Spleen (tissue), 11 donors: ENCODE measurements around the gene AFDN. TPM values are rescaled to one million over a fixed set of nuclear protein-coding genes. Genes with fewer than 3 reads are reported as not detected.

Experiments used
- DNase-seq: peaks from one replicate; pipeline ENCODE4 v3.0.0-alpha.2; 2020
- H3K27ac ChIP-seq, 8 donors: fragments of 200-600 bp; sonication (generic) in 7 of 8; 1 replicate in 4 of 8; 2 replicates in 4 of 8; pipeline versions ENCODE4 v1.5.0 to v1.8.0; 2016 to 2021; ENCODE audit warnings: inconsistent platforms in 4 of 8, mild to moderate bottlenecking in 4 of 8, moderate library complexity in 1 of 8
- H3K27me3 ChIP-seq, 7 donors: fragments of 200-600 bp; sonication (generic) in 6 of 7; replicated peaks in 1 of 7; 1 replicate in 4 of 7; 2 replicates in 3 of 7; pipeline versions ENCODE4 v1.5.0 to v1.8.0; 2016 to 2021; ENCODE audit warnings: inconsistent platforms in 3 of 7, mild to moderate bottlenecking in 1 of 7
- H3K36me3 ChIP-seq, 6 donors: fragments of 200-600 bp; sonication (generic) in 5 of 6; 1 replicate in 4 of 6; 2 replicates in 2 of 6; pipeline versions ENCODE4 v1.5.0 to v1.8.0; 2016 to 2021; ENCODE audit warnings: inconsistent platforms in 2 of 6
- H3K4me1 ChIP-seq, 6 donors: fragments of 200-600 bp; sonication (generic) in 5 of 6; 1 replicate in 3 of 6; 2 replicates in 3 of 6; pipeline versions ENCODE4 v1.5.0 to v1.8.0; 2016 to 2021; ENCODE audit warnings: inconsistent platforms in 3 of 6
- H3K4me3 ChIP-seq, 8 donors: fragments of 200-600 bp; sonication (generic) in 7 of 8; 1 replicate in 4 of 8; 2 replicates in 4 of 8; pipeline versions ENCODE4 v1.5.0 to v1.8.0; 2016 to 2021; ENCODE audit warnings: inconsistent platforms in 4 of 8, mild to moderate bottlenecking in 4 of 8, moderate library complexity in 2 of 8
- H3K9me3 ChIP-seq, 8 donors: fragments of 200-600 bp; sonication (generic) in 7 of 8; 1 replicate in 4 of 8; 2 replicates in 4 of 8; pipeline versions ENCODE4 v1.5.0 to v1.8.0; 2016 to 2021; ENCODE audit warnings: inconsistent platforms in 4 of 8
- CTCF ChIP-seq, 11 experiments: fragments of 200-600 bp in 7 of 11; fragments of 450-650 bp in 4 of 11; sonication (generic) in 4 of 11; IDR thresholded peaks in 8 of 11; conservative IDR thresholded peaks in 3 of 11; 1 replicate in 7 of 11; 2 replicates in 4 of 11; pipeline versions ENCODE4 v1.4.0 to v1.8.0; 2016 to 2021; ENCODE audit warnings: antibody characterized with exemption in 11 of 11, inconsistent platforms in 4 of 11, mild to moderate bottlenecking in 1 of 11
- POLR2A ChIP-seq, 3 donors: fragments of 450-650 bp; IDR thresholded peaks; one replicate each; pipeline ENCODE4 v1.5.1; 2017; ENCODE audit warnings: antibody characterized with exemption in 3 of 3, mild to moderate bottlenecking in 1 of 3
- POLR2AphosphoS5 ChIP-seq, 3 donors: sonication (generic); formaldehyde crosslinking; IDR thresholded peaks; one replicate each; pipeline ENCODE4 v1.5.1; 2017; ENCODE audit warnings: antibody characterized with exemption in 3 of 3
- WGBS, 5 donors: extraction: QIAGEN DNeasy Blood & Tissue Kit in 3 of 5; methylation state at CpG; one replicate each; pipeline versions ENCODE4 v1.1.5 to v1.1.7; 2013 to 2018; 5-methylcytosine and 5-hydroxymethylcytosine counted together
- intact Hi-C: fragments of 100-400 bp; cut with DNase I; formaldehyde crosslinking; loops from one replicate; pipeline ENCODE4 v1.15.0; 2023; ENCODE audit warnings: low total_unique reads
- polyA plus RNA-seq, 3 donors: library from polyadenylated mRNA; stranded (reverse); fragments of 200-250 nt; gene quantifications; one replicate each; pipeline ENCODE4 v1.2.1, GENCODE V29; 2013
- total RNA-seq, 7 donors: library from RNA; depleted of rRNA in 3 of 7; stranded (reverse); fragments of >200 nt in 3 of 7; fragmentation: NEBNext Ultra II Directional in 4 of 7; extraction: Animal tissue kit (Norgen Biotek cat#: 25700) in 4 of 7; gene quantifications; one replicate each; pipeline versions ENCODE4 v1.1.0 to v1.2.1, GENCODE V29; 2016 to 2021
- donor health status: healthy with polysubstance abuse.
- donor health status: DM: no; HTN: no; CAD: no; lungs with moderate emphysema.
- donor health status: DM: no; HTN: no; CAD: no.
- donor health status: Bipolar disorder and iron deficiency.
- donor health status: healthy.
- donor health status: DM: no; HTN: no; CAD: no.
- donor health status: DM: yes; HTN: yes; CAD: no.

The AFDN gene
- total and polyA plus RNA-seq, 10 donors, result 7.4 to 148 (median 102) TPM

DNA sequence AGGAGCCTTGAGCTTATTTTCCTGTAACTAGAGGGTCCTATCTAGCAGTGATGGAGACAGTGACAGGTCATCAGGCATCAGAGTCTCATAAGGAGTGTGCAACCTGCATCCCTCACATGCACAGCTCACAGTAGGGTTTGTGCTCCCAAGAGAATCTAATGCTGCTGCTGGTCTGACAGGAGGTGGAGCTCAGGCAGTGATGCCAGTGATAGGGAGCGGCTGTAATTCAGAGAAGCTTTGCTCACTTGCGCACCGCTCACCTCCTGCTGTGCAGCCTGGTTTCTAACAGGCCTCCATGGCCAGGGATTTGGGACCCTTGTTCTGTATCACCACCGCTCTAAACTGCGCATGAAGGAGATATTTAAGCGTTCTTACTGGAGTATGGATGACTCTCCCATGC lies 176.1 kb downstream of the AFDN start:
- WGBS, 5 donors, result 85 to 96% (median 89%) methylated on average over 6 of the region's 6 CpGs
- H3K36me3 ChIP-seq, result no peaks in the 10 kb centered on the region
- H3K4me1 ChIP-seq, result no peaks in the 10 kb centered on the region
- no peak for TF ChIP-seq POLR2A (IDR thresholded peaks at IDR 0.05)
- no peak for TF ChIP-seq CTCF (IDR thresholded peaks at IDR 0.05 in 8 of 11, conservative IDR thresholded peaks at IDR 0.05 in 3 of 11)
- no peak for TF ChIP-seq POLR2AphosphoS5 (IDR thresholded peaks at IDR 0.05)
- no peak overlapping the region for H3K4me3 ChIP-seq
- H3K27me3 ChIP-seq, result peaks cover 0 to 16% (median 0%) of the 10 kb centered on the region in 7 donors
- no peak overlapping the region for H3K27ac ChIP-seq
- peaks cover 0 to under 1% (median 0%) of the 10 kb centered on the region in 8 donors for H3K9me3 ChIP-seq
- intact Hi-C loops, result no loop called here
- no peak for DNase-seq

GRCh38 chr6:168004023-168004422 lies 177.3 kb downstream of the AFDN start:
- no peak overlapping the region for H3K27ac ChIP-seq
- TF ChIP-seq POLR2AphosphoS5 (IDR thresholded peaks at IDR 0.05) (no peak), CTCF (IDR thresholded peaks at IDR 0.05 in 8 of 11, conservative IDR thresholded peaks at IDR 0.05 in 3 of 11) (no peak), POLR2A (IDR thresholded peaks at IDR 0.05) (no peak)
- no peaks in the 10 kb centered on the region for H3K4me1 ChIP-seq
- WGBS, 5 donors, result 66 to 76% (median 72%) methylated on average over 7 of the region's 7 CpGs
- H3K27me3 ChIP-seq, result peaks cover 0 to 4% (median 0%) of the 10 kb centered on the region in 7 donors
- H3K4me3 ChIP-seq, result no peak overlapping the region
- DNase-seq, result no peak
- intact Hi-C loops, result no loop called here
- H3K36me3 ChIP-seq, result no peaks in the 10 kb centered on the region
- H3K9me3 ChIP-seq, result peaks cover 0 to 8% (median 3%) of the 10 kb centered on the region in 8 donors

DNA sequence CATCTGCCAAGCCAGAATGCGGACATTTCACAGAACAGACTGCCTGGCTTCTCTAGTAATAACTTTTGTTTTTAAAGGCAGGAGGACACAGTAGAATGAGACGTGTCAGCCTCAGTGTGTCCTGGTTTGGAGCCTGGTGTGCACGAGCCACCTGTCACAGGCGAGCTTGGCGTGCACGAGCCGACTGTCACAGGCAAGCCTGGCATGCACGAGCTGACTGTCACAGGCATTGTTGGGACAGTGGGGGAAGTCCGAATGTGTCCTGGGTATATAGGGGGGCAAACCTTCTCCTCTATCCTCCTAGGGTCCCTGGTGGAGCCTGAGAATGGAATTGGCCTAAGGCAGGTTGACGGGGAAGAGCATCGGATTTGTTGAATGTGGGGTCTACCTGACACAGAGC lies 178.2 kb downstream of the AFDN start:
- Histone ChIP-seq H3K36me3 (no peaks in the 10 kb centered on the region), H3K4me1 (no peaks in the 10 kb centered on the region), H3K9me3 (peaks cover 0 to 16% (median 5%) of the 10 kb centered on the region in 8 donors), H3K4me3 (no peak overlapping the region), H3K27me3 (no peaks in the 10 kb centered on the region), H3K27ac (no peak overlapping the region)
- TF ChIP-seq CTCF (IDR thresholded peaks at IDR 0.05 in 8 of 11, conservative IDR thresholded peaks at IDR 0.05 in 3 of 11) (no peak), POLR2AphosphoS5 (IDR thresholded peaks at IDR 0.05) (no peak), POLR2A (IDR thresholded peaks at IDR 0.05) (no peak)
- WGBS, 5 donors, result 87 to 96% (median 92%) methylated on average over 11 of the region's 11 CpGs
- intact Hi-C loops, result no loop called here
- DNase-seq, result no peak

DNA sequence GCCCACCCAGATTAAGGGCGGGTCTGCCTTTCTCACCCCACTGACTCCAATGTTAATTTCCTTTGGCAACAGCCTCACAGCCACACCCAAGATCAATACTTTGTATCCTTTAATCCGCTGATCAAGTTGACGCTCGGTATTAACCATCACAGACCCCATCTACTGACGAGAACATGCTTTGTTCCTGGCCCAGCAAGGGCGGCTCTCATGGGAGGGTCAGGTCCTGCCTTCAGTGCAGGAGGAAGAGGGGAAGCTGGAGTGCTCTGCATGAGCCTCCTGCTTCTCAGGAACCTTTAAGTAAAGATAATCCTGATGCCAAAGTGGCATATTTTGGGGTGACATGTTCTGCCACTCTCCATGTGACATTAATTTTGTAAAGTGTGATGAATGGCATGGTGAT lies 179.1 kb downstream of the AFDN start:
- H3K36me3 ChIP-seq, result no peaks in the 10 kb centered on the region
- intact Hi-C loops, result no loop called here
- no peak overlapping the region for H3K4me3 ChIP-seq
- peaks cover 0 to 25% (median 14%) of the 10 kb centered on the region in 8 donors for H3K9me3 ChIP-seq
- no peak for DNase-seq
- H3K4me1 ChIP-seq, result no peaks in the 10 kb centered on the region
- TF ChIP-seq POLR2A (IDR thresholded peaks at IDR 0.05), result no peak
- no peak for TF ChIP-seq POLR2AphosphoS5 (IDR thresholded peaks at IDR 0.05)
- TF ChIP-seq CTCF (IDR thresholded peaks at IDR 0.05 in 8 of 11, conservative IDR thresholded peaks at IDR 0.05 in 3 of 11), result no peak
- no peak overlapping the region for H3K27ac ChIP-seq
- WGBS, 5 donors, result 88 to 97% (median 95%) methylated on average over 6 of the region's 6 CpGs
- no peaks in the 10 kb centered on the region for H3K27me3 ChIP-seq
